Measurements from ENCODE around the gene CHDH.

DNA sequence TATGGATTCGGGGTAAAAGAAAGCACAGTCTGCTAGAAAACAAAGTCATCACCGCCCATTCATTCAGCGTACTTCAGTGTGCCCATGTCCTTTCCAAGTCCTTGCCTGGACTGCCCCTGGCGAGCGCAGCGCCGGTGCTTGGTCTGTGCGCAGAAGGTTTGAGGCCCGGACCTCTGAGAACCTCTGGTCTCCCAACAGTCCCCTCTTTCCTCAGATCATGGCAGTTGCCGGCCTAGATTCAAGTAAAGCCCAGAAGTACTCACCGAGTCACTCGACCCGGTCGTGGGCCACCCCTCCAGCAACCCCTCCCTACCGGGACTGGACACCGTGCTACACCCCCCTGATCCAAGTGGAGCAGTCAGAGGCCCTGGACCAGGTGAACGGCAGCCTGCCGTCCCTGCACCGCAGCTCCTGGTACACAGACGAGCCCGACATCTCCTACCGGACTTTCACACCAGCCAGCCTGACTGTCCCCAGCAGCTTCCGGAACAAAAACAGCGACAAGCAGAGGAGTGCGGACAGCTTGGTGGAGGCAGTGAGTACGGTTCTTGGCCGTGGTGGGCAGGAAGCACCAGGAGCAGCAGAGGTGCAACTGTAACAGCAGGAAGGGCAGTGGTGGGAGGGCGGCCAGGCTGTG is 36.3 kb downstream of the CHDH start:
- TF ChIP-seq CTCF (conservative IDR thresholded peaks at IDR 0.05; ENCODE audit: low read depth, low read length) (no peak), EZH2phosphoT487 (IDR thresholded peaks at IDR 0.05; ENCODE audit: borderline replicate concordance, low read length) (no peak)

Data from PC-3 (cell line).